SW 1271 (cell line): Measurements from ENCODE around the gene SLC44A1.

ENCODE experiments used
- DNase-seq, 2 experiments: peaks; one replicate each; lab custom pipeline; 2025; lab: John Stamatoyannopoulos, UW

Gene SLC44A1

DNA sequence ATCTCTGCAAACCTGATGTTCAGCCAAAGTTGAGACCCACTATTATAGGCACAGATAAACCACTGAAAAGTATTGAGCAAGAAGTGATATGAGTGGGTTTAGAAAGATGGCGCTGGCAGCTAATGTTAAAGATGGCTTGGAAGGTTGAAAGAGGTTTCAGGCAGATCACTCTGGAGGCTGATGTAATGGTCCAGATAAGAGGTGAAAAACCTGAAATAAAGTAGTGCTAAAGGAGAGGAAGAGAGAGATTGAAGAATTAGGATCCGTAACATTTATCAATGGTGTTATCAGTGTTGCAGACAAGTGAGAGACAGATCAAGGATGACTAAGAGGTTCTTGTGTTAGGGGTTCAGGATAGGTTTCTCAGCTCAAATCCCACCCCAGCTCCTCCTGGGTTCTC is 58.3 kb downstream of the SLC44A1 start:
- DNase-seq, result no peak

- DNase-seq, result no peak
Measured at GRCh38 chr9:105305856-105306255, 61.4 kb downstream of the SLC44A1 start.

GRCh38 chr9:105306351-105307140 is 62.1 kb downstream of the SLC44A1 start:
- no peak for DNase-seq

- DNase-seq, result no peak
Measured at GRCh38 chr9:105307591-105308130, 63.2 kb downstream of the SLC44A1 start.

- no peak for DNase-seq
Measured at GRCh38 chr9:105308461-105309341, 64.2 kb downstream of the SLC44A1 start.

DNA sequence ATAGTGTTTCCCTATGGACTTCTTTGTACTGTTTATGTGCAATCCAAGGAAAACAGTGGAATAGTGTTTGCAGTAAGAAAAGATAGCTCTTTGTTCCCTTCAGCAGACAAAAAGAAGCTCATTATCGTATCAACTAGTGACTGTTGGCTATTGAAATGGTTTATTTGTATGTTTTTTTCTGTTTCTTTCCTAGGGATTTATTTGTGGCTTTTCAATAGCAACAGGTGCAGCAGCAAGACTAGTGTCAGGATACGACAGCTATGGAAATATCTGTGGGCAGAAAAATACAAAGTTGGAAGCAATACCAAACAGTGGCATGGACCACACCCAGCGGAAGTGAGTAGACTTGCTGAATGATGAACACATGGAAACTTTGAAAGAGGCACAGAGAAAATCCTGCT is 65.1 kb downstream of the SLC44A1 start:
- no peak for DNase-seq

DNA sequence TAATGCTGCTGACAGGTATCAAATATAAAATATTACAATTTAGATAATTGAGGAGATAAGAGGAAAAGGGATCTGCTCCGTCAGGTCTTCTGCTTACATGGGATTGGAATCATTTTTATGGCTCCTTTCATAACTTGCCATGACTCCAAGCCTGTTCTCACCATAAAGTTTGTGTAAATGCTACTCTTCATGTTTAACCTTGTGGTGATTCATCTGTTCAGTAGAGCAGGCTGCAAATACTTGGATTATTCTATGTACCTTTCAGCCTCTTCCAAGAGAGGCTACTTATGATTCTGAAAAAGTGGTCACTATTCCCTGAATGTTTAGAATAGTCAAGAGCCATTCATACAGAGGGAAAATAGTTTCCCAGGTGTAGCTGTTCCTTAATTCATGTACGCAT is 66.9 kb downstream of the SLC44A1 start:
- DNase-seq, result no peak

DNA sequence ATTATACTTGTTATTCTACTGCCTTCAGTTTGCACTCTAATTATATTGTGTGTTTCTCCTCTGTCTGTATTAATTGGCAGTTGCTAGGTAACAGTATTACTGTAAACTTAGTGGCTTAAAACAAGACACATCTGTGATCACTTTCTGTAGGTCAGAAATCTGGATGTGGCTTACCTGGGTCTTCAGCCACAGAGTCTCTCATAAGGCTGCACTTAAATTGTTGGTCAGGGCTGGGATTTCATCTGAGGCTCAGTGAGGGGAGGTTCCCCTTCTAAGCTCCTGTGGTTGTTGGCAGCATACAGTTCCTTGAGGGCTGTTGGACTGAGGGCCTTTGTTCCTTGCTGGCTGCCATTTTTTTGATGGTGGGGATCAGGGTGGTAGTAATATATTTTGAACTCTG is 68.8 kb downstream of the SLC44A1 start:
- DNase-seq, result no peak

DNA sequence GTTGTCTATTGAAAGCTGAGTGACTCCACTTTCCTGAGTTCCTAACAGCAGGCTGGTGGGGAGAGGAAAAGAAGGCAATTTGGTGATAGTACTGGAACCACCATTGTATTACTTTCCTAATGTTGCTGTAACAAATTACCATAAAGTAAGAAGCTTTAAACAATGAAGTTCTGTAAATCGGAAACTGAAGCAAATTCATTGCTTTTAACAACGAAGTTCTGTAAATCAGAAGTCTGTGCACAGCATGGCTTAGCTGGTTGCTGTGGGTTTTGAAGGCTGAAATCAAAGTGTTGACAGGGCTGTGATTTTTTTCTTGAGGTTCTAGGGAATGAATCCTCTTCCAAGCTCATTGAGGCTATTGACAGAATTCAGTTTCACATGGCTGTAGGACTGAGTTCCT is 72.3 kb downstream of the SLC44A1 start:
- DNase-seq, result no peak

DNA sequence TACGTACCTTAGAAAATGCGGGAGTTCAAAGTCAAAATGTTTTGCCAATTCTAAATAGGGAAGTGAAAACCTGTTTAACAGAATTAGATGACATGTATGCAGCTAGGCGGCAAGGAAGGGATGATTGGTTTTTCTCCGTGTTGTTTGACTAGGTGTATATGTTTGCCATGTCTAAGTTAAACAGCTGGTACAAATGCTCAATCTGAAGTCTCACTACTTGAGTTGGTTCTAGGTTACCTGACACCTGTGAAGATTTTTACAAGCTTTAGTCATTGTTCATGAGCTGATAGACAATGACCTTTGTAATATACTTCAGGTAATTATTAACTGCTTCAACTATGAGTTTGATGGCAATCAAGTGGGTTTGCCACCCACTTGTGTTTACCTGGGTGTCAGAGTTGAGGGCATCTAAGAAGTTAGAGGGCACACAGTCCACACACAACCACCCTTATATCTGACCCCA is 74.3 kb downstream of the SLC44A1 start:
- DNase-seq, result no peak

DNA sequence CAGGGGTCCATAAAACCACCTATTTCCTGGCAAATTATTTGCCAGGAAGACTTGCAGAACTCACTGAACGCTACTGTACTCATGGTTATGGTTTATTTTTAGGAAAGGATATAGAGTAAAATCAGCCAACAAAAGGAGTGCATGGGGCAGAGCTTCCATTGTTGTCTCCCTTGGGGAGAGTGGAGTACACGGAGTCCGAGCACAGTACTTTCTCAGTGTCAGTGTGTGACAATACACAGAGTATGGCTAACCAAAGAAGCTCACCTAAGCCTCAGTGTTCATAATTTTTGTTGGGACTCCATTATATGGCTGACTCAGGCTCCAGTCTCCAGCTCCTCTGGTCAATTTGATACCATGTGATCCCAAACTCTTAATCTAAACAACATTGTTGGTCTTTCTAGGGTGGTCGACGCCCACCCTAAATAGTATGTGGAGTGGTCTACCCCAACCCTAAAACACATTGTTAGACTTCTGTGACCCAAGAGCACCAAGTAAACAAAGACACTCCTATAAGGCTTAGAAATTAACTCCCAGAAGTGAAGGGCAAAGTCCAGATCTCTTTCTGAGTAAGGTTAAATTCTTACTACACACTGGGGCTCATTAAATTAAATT is 74.9 kb downstream of the SLC44A1 start:
- DNase-seq, result no peak

DNA sequence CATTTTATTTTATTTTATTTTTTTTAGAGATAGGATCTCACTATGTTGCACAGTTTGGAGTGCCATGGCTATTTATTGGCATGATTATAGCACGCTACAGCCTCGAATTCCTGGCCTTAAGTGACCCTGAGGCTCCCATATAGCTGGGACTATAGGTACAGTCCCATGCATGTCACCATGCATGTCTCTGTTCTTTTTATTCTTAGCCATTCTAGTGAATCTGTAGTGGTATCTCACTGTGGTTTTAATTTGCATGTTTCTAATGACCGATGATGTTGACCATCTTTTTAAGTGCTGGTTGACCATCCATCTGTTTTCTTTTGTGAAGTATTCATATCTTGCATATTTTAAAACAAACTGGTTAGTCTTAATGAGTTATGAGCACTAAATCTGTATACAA is 76.1 kb downstream of the SLC44A1 start:
- no peak for DNase-seq

GRCh38 chr9:105328296-105328695 is 83.8 kb downstream of the SLC44A1 start:
- no peak for DNase-seq

DNA sequence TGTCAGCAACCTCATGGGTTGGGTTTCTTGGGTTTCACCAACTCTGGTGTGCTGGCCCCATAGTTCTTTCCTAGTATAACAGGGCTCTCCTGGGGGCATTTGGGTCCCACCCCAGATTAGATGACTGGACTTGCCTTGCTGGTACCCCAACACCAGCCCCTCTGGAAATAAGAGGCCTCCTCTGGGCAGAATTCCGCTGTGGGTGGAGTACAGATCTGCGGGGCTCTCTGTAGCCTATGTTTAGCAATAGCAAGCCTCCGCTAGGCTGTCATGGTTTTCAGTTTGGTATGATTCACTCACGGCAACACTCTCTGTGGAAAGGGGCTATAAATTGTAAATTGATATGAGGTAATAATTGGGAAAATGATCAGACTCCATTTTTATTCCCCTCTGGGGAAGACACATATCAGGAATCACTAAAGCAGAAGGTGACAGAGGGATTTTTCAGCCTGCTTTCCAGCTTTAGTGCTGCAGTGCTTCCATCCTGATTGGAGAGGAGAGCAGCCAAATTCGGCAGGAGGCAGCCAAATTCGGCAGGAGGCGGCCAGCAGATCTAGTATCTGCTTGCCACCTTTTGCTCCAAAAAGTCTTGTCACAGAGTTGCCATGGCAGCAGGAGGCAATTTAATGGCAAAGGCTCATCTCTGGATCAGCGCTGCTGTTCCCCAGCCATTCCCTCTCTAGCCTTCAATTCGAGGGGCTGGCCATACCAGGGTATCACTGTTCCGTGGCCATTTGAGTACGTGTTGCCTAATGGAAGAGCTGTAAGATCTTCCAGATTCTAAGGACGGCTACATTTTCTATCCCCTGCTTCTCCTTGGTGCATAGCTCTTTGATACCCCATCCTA is 84.6 kb downstream of the SLC44A1 start:
- no peak for DNase-seq

DNA sequence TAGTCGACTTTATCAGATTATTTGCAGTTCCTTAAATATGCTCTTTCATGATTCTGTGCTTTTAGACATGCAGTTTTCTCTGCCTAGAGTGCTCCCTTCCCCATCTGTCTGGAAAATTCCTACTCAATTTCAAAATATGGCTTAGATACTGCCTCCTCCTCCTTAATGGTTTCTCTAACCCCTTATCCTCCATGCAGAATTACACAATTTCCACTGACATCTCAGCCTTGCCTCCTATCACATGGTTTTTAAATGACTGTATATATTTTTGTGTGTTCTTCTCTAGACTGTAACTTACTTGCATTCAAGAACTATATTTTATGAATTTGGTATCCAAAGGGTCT is 85.2 kb downstream of the SLC44A1 start:
- DNase-seq, result no peak

DNA sequence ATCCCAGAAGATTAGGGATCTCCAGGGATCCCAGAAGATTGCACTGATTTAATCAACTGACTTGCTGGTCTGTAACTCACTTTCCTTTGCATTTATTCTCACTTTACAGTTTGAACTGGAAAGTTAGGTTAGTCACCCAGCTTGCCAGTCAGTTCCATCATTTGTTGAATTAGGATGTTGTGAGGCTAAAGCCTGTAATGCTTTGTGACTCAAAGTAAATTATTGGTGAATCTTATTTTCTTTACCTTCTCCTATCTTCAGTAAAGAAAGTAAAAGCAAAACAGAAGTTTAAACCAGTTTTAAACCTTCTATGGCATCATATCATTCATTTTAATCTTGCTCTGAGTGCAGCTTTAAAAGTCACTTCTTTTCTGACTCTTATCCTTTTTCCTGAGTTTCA is 85.8 kb downstream of the SLC44A1 start:
- DNase-seq, result no peak

GRCh38 chr9:105330755-105331154 is 86.3 kb downstream of the SLC44A1 start:
- DNase-seq, result no peak

DNA sequence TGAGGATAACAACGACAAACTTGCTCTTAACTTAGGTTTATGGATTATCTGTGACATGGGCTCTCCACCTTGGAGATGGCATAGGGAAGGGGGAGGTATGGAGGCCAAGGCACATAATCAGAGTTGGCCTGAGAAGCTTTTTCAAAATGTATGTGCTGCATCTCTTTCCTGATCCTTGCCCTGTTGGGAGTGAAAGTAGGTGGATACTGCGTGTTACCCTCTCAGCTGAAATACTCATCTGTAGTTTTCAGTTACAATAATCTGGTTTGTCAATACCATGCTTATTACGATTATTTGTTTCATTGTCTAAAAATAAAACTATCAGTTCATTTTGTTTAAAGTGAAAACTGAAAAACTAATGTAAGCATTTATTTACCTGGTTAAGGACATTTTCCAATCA is 86.7 kb downstream of the SLC44A1 start:
- DNase-seq, result no peak

- no peak for DNase-seq
Measured at GRCh38 chr9:105331755-105332154, 87.3 kb downstream of the SLC44A1 start.

GRCh38 chr9:105332471-105332870 is 88.0 kb downstream of the SLC44A1 start:
- no peak for DNase-seq

GRCh38 chr9:105333076-105333475 is 88.6 kb downstream of the SLC44A1 start:
- no peak for DNase-seq

GRCh38 chr9:105333811-105334210 is 89.4 kb downstream of the SLC44A1 start:
- no peak for DNase-seq
